ENCODE data around the gene EPS15. TPM values are rescaled to one million over a fixed set of nuclear protein-coding genes. Genes with fewer than 3 reads are reported as not detected.

The EPS15 gene
- total and polyA plus RNA-seq, 2 of the 13 experiments (the other 11 are each of a cell fraction or from before 2014, with no cell fraction given) = 14.3 to 19.3 TPM

DNA sequence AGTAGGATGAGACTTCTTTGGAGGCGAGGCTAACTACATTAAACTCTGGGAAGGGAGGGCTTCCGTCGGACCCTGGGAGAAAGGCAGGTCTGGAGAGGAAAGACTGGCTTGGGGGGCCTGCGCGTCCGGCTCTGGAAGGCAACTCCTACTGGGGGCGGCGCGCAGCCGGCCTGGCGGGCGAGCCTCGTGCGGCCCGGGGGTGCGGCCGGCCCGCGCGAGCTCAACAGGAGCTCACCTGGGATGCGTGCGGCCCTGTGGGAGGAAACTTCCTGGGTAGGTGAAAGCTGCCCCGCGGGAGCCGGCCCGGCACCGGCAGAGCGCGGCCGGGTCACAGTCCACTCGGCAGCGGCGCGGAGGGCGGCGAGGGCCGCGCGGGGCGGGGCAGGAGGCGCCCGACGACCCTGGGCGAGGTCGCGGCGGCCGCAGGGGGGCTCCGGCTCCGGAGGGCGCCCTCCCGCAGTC, 449 bp downstream of the EPS15 start (continued):
- TF ChIP-seq, protein P1, sequence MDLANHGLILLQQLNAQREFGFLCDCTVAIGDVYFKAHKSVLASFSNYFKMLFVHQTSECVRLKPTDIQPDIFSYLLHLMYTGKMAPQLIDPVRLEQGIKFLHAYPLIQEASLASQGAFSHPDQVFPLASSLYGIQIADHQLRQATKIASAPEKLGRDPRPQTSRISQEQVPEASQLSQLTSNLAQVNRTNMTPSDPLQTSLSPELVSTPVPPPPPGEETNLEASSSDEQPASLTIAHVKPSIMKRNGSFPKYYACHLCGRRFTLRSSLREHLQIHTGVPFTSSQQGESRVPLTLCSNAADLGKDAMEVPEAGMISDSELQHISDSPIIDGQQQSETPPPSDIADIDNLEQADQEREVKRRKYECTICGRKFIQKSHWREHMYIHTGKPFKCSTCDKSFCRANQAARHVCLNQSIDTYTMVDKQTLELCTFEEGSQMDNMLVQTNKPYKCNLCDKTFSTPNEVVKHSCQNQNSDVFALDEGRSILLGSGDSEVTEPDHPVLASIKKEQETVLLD (CRISPR knock-in tag; IDR thresholded peaks at IDR 0.05; ENCODE audit: low read depth) = peak; percentile 86
- no peak for TF ChIP-seq ZNF567 (CRISPR knock-in tag; IDR thresholded peaks at IDR 0.05; ENCODE audit: borderline replicate concordance)
- no peak for TF ChIP-seq TSC22D2 (CRISPR knock-in tag; IDR thresholded peaks at IDR 0.05; ENCODE audit: borderline replicate concordance)
- TF ChIP-seq ZBTB7A (CRISPR knock-in tag; IDR thresholded peaks at IDR 0.05) = no peak
- no peak for TF ChIP-seq ZNF232 (CRISPR knock-in tag; IDR thresholded peaks at IDR 0.05; ENCODE audit: borderline replicate concordance)
- no peak for TF ChIP-seq ARNT2 (CRISPR knock-in tag; IDR thresholded peaks at IDR 0.05; ENCODE audit: low read depth)
- TF ChIP-seq MED1 (CRISPR knock-in tag; IDR thresholded peaks at IDR 0.05) = 0 out of 2 replicates have a peak, but pooled peaks have one; percentile 7
- TF ChIP-seq SP2 (CRISPR knock-in tag; IDR thresholded peaks at IDR 0.05) = no peak
- 0 out of 2 replicates have a peak, but pooled peaks have one; percentile 23 for TF ChIP-seq SIN3A (IDR thresholded peaks at IDR 0.05; ENCODE audit: borderline replicate concordance, low read depth, low read length)
- TF ChIP-seq ZNF326 (CRISPR knock-in tag; IDR thresholded peaks at IDR 0.05; ENCODE audit: borderline replicate concordance) = no peak
- TF ChIP-seq ARID2 (CRISPR knock-in tag; IDR thresholded peaks at IDR 0.05; ENCODE audit: borderline replicate concordance) = no peak
- TF ChIP-seq, protein P2, sequence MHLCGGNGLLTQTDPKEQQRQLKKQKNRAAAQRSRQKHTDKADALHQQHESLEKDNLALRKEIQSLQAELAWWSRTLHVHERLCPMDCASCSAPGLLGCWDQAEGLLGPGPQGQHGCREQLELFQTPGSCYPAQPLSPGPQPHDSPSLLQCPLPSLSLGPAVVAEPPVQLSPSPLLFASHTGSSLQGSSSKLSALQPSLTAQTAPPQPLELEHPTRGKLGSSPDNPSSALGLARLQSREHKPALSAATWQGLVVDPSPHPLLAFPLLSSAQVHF (CRISPR knock-in tag; IDR thresholded peaks at IDR 0.05) = no peak
- no peak for TF ChIP-seq NKX3-1 (CRISPR knock-in tag; IDR thresholded peaks at IDR 0.05)
- TF ChIP-seq SRY (CRISPR knock-in tag; IDR thresholded peaks at IDR 0.05) = peak; percentile 12; the same call in 1 of the 2 replicates
- no peak for TF ChIP-seq GATAD2A (CRISPR knock-in tag; IDR thresholded peaks at IDR 0.05)
- no peak for TF ChIP-seq ZNF577 (CRISPR knock-in tag; IDR thresholded peaks at IDR 0.05; ENCODE audit: borderline replicate concordance, low read depth)
- TF ChIP-seq IRX3 (CRISPR knock-in tag; IDR thresholded peaks at IDR 0.05; ENCODE audit: borderline replicate concordance, low read depth) = peak; percentile 22; the same call in 1 of the 2 replicates
- no peak for TF ChIP-seq PCBP2 (optimal IDR thresholded peaks at IDR 0.05; ENCODE audit: low read depth, low read length, poor library complexity, severe bottlenecking)
- TF ChIP-seq, protein P3, sequence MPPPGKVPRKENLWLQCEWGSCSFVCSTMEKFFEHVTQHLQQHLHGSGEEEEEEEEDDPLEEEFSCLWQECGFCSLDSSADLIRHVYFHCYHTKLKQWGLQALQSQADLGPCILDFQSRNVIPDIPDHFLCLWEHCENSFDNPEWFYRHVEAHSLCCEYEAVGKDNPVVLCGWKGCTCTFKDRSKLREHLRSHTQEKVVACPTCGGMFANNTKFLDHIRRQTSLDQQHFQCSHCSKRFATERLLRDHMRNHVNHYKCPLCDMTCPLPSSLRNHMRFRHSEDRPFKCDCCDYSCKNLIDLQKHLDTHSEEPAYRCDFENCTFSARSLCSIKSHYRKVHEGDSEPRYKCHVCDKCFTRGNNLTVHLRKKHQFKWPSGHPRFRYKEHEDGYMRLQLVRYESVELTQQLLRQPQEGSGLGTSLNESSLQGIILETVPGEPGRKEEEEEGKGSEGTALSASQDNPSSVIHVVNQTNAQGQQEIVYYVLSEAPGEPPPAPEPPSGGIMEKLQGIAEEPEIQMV (CRISPR knock-in tag; IDR thresholded peaks at IDR 0.05; ENCODE audit: low read depth) = peak; percentile 17; the same call in 1 of the 2 replicates
- no peak for TF ChIP-seq ELF1 (CRISPR knock-in tag; IDR thresholded peaks at IDR 0.05)
- TF ChIP-seq NFRKB (IDR thresholded peaks at IDR 0.05) = no peak
- peak; percentile 69; the same call in 1 of the 2 replicates for TF ChIP-seq ZNF121 (CRISPR knock-in tag; IDR thresholded peaks at IDR 0.05)
- TF ChIP-seq ONECUT2 (CRISPR knock-in tag; IDR thresholded peaks at IDR 0.05) = no peak
- TF ChIP-seq, protein P4, sequence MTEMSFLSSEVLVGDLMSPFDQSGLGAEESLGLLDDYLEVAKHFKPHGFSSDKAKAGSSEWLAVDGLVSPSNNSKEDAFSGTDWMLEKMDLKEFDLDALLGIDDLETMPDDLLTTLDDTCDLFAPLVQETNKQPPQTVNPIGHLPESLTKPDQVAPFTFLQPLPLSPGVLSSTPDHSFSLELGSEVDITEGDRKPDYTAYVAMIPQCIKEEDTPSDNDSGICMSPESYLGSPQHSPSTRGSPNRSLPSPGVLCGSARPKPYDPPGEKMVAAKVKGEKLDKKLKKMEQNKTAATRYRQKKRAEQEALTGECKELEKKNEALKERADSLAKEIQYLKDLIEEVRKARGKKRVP (CRISPR knock-in tag; IDR thresholded peaks at IDR 0.05) = no peak
- 0 out of 2 replicates have a peak, but pooled peaks have one; percentile 11 for TF ChIP-seq MTA1 (CRISPR knock-in tag; IDR thresholded peaks at IDR 0.05; ENCODE audit: borderline replicate concordance)
- TF ChIP-seq RARA (CRISPR knock-in tag; IDR thresholded peaks at IDR 0.05) = no peak
- TF ChIP-seq MAZ (IDR thresholded peaks at IDR 0.05; ENCODE audit: borderline replicate concordance, low read depth, low read length) = 0 out of 2 replicates have a peak, but pooled peaks have one; percentile 60
- no peak; the same call in 1 of the 2 replicates for TF ChIP-seq MAZ (CRISPR knock-in tag; IDR thresholded peaks at IDR 0.05; ENCODE audit: low read depth)
